NT2/D1 (cell line): Measurements from ENCODE around the gene PPP3CA.

Experiments used
- SUZ12 ChIP-seq: IDR thresholded peaks from 2 replicates; pipeline ENCODE4 v1.6.1; 2011; ENCODE audit not compliant: insufficient read length, insufficient read depth; ENCODE audit errors: extremely low read depth
- ZNF274 ChIP-seq: IDR thresholded peaks from 2 replicates; pipeline ENCODE4 v1.6.1; 2011; ENCODE audit warnings: mild to moderate bottlenecking, low read depth, low read length

DNA sequence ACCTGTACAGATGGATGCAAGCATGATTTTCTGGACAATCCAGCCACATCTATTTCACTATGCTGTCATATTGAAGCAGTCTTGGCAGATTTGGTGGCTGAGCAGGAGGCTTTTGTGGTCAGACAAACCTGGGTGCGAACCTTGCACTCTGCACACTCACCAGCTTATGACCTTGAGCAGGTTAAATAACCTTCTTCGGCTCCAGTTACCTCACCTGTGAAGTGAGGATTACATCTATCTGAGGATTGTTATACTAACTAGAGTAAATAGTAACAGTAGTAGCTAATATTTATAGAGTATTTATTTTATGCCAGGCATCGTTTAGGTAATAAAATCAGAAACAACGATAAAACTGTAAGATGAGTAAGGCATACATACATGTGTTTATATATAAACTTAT is 150.0 kb downstream of the PPP3CA start:
- TF ChIP-seq SUZ12 (no peak), ZNF274 (no peak)
